ENCODE data around the gene HSPA9. TPM values are rescaled to one million over a fixed set of nuclear protein-coding genes. Genes with fewer than 3 reads are reported as not detected.

Gene HSPA9
- total and polyA plus RNA-seq, 9 of the 15 experiments (the other 6 are each of a cell fraction or from before 2014, with no cell fraction given), result 195 to 583 (median 514) TPM

DNA sequence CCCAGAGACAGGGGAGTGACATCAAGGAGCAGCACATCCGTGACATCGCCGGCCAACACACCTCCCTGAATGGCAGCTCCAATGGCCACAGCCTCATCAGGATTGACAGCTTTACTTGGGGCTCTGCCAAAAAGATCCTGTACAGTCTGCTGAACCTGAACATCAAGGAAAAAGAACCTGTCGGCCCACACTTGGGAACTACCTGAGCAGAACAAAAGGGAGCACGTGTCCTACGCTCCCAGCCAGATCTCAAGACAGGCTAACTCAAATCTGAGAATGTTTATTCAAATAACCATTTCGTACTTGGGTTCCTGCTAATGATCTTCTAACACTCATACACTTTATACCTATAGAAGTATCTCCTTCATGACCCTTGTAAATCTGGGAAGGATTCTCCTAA, 15.3 kb downstream of the HSPA9 start:
- ATAC-seq, result peak; percentile 4
- Histone ChIP-seq H3K9me3 (replicated peaks; ENCODE audit: control insufficient read depth, insufficient read depth, low read depth, low read length) (no peaks in the 10 kb centered on the region), H3K27me3 (ENCODE audit: control insufficient read depth in 2 of 2, insufficient read depth in 2 of 2, low read length in 2 of 2) (no peaks in the 10 kb centered on the region), H3K4me3 (no peak overlapping the region), H3K36me3 (ENCODE audit: control insufficient read depth, insufficient read depth, low read length) (peaks cover 95% of the 10 kb centered on the region), H3K9me1 (ENCODE audit: control insufficient read depth, insufficient read depth, low read length) (no peaks in the 10 kb centered on the region), H3K4me1 (replicated peaks in 1 of 2; ENCODE audit: control insufficient read depth in 2 of 2, insufficient read depth in 2 of 2, low read length in 2 of 2) (no peaks in the 10 kb centered on the region), H3K4me2 (ENCODE audit: insufficient read depth, low read length) (no peak overlapping the region), H2AFZ (ENCODE audit: low read depth, low read length) (no peak overlapping the region), H3K79me2 (ENCODE audit: control insufficient read depth, insufficient read depth, low read length) (peaks cover 48% of the 10 kb centered on the region), H4K20me1 (replicated peaks; ENCODE audit: control insufficient read depth, insufficient read depth, low read length) (peaks cover 13% of the 10 kb centered on the region), H3K27ac (ENCODE audit: extremely low read depth, low read depth, low read length) (no peak overlapping the region), H3K9ac (ENCODE audit: insufficient read depth in 1 of 2, low read depth in 2 of 2, low read length in 2 of 2) (no peak overlapping the region)
- DNase-seq (ENCODE audit: extremely low read depth in 1 of 4, low spot score in 3 of 4), result no peak
- no TSS peak for BruUV-seq (replicated peaks)
- ChIA-PET CTCF (ENCODE audit: low intra/inter-chr PET ratio) (no interaction called here), POLR2A (interaction anchor here (1.8 to 2.1 kb wide), 3 partner anchors 9 to 14 kb away, joined by 6 to 32 read pairs (median 9); partner anchors contain the start of gene ETF1)
- in situ Hi-C loops (cut with MboI), result no loop called here
- no peak for TF ChIP-seq PTRF (tag; IDR thresholded peaks at IDR 0.05)
- no peak for TF ChIP-seq STAG1 (CRISPR knock-in tag; IDR thresholded peaks at IDR 0.05; ENCODE audit: borderline replicate concordance)
- TF ChIP-seq, protein P1, sequence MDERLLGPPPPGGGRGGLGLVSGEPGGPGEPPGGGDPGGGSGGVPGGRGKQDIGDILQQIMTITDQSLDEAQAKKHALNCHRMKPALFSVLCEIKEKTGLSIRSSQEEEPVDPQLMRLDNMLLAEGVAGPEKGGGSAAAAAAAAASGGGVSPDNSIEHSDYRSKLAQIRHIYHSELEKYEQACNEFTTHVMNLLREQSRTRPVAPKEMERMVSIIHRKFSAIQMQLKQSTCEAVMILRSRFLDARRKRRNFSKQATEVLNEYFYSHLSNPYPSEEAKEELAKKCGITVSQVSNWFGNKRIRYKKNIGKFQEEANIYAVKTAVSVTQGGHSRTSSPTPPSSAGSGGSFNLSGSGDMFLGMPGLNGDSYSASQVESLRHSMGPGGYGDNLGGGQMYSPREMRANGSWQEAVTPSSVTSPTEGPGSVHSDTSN (CRISPR knock-in tag; IDR thresholded peaks at IDR 0.05; ENCODE audit: low read depth), result no peak
- TF ChIP-seq, protein P1 (tag; conservative IDR thresholded peaks at IDR 0.05; ENCODE audit: low read depth), result 0 out of 2 replicates have a peak, but pooled peaks have one; percentile 22
- peak; percentile 41; the same call in 1 of the 2 replicates for TF ChIP-seq POLR2G (IDR thresholded peaks at IDR 0.05; ENCODE audit: low read depth, low read length)
- no peak for TF ChIP-seq PHTF2 (CRISPR knock-in tag; IDR thresholded peaks at IDR 0.05)
- peak; percentile 50; the same call in 1 of the 2 replicates for TF ChIP-seq POLR2AphosphoS5 (IDR thresholded peaks at IDR 0.05; ENCODE audit: control insufficient read depth, insufficient read depth, low read depth, low read length)
- peak; percentile 47 for TF ChIP-seq POLR2B (IDR thresholded peaks at IDR 0.05; ENCODE audit: low read depth, partially characterized antibody)
- peak; percentile 55; the same call in 1 of the 2 replicates for TF ChIP-seq POLR2A (conservative IDR thresholded peaks at IDR 0.05)
- peak; percentile 56 for TF ChIP-seq NFIC (IDR thresholded peaks at IDR 0.05)
- TF ChIP-seq, protein P2, sequence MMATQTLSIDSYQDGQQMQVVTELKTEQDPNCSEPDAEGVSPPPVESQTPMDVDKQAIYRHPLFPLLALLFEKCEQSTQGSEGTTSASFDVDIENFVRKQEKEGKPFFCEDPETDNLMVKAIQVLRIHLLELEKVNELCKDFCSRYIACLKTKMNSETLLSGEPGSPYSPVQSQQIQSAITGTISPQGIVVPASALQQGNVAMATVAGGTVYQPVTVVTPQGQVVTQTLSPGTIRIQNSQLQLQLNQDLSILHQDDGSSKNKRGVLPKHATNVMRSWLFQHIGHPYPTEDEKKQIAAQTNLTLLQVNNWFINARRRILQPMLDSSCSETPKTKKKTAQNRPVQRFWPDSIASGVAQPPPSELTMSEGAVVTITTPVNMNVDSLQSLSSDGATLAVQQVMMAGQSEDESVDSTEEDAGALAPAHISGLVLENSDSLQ (IDR thresholded peaks at IDR 0.05), result peak; percentile 76
- WGBS (ENCODE audit: insufficient coverage, low coverage, missing lambda C conversion rate), result 90% methylated on average over 7 of the region's 7 CpGs
- no peak for FAIRE-seq
- intact Hi-C loops (cut with micrococcal nuclease), result no loop called here

Measured in K562 (cell line).